D341Med (cell line): ENCODE data around the gene SLC44A4.
"Not testable (repeated sequence)": the region's sequence is repeated elsewhere in the genome, so short reads cannot be mapped to it uniquely, and the experiment has no call there.

ENCODE experiments used
- DNase-seq: peaks from one replicate; pipeline ENCODE4 v3.0.0; 2012; ENCODE audit warnings: low spot score

SLC44A4 gene

DNA sequence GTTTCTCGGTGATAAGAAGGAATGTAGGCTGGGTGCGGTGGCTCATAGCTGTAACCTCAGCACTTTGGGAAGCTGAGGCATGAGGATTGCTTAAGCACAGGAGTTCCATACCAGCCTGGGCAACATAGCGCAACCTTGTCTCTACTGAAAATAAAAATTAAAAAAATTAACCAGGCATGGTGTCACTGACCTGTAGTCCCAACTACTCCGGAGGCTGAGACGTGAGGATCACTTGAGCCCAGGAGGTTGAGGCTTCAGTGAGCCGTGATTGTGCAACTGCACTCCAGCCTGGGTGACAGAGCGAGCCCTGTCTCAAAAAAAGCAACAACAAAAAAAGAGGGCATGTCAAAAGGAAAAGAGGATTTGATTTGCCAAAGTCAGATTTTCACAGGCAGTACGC, 20.1 kb downstream of the SLC44A4 start:
- no peak for DNase-seq

DNA sequence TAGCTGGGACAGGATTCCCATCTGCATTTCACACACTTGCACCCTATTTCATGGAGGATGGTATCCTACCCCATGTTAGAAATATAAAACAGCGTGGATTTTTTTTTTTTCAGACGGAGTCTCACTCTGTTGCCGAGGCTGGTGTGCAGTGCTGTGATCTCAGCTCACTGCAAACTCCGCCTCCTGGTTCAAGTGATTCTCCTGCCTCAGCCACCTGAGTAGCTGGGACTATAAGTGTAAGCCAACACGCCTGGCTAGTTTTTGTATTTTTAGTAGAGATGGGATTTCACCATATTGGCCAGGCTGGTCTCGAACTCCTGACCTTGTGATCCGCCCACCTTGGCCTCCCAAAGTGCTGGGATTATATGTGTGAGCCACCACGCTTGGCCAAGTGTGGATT, 21.0 kb downstream of the SLC44A4 start:
- DNase-seq, result not testable (repeated sequence)

DNA sequence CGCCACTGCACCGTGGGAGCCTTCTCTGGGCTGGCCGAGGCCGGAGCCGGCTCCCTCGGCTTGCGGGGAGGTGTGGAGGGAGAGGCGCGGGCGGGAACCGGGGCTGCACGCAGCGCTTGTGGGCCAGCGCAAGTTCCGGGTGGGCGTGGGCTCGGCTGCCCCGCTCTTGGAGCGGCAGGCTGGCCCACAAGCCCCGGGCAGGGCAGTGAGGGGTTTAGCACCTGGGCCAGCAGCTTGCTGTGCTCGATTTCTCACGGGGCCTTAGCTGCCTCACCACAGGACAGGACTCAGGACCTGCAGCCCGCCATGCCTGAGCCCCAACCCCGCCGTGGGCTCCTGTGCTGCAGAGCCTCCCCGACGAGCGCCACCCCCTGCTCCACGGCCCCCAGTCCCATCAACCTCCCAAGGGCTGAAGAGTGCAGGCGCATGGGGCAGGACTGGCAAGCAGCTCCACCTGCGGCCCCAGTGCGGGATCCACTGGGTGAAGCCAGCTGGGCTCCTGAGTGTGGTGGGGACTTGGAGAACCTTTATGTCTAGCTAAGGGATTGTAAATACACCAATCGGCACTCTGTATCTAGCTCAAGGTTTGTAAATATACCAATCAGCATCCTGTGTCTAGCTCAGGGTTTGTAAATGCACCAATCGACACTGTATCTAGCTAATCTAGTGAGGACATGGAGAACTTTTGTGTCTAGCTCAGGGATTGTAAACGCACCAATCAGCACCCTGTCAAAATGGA, 26.6 kb downstream of the SLC44A4 start:
- DNase-seq, result not testable (repeated sequence)

DNA sequence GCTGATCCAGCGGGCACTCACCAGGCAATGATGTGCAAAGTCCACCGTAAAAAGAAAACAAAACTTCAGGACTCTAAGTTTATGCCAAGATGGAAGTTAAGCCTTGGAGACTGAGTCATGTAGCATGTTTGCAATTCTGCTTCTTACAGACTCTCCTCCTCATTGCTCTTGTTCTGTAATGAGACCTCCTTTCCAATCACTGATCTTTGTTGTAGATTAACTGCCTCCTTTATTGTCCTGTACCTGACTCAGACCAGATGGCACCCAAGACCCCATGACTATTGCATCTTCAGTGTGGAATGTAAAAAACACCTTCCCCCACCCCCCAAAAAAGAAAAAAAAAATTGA, 27.3 kb downstream of the SLC44A4 start:
- DNase-seq, result no peak

DNA sequence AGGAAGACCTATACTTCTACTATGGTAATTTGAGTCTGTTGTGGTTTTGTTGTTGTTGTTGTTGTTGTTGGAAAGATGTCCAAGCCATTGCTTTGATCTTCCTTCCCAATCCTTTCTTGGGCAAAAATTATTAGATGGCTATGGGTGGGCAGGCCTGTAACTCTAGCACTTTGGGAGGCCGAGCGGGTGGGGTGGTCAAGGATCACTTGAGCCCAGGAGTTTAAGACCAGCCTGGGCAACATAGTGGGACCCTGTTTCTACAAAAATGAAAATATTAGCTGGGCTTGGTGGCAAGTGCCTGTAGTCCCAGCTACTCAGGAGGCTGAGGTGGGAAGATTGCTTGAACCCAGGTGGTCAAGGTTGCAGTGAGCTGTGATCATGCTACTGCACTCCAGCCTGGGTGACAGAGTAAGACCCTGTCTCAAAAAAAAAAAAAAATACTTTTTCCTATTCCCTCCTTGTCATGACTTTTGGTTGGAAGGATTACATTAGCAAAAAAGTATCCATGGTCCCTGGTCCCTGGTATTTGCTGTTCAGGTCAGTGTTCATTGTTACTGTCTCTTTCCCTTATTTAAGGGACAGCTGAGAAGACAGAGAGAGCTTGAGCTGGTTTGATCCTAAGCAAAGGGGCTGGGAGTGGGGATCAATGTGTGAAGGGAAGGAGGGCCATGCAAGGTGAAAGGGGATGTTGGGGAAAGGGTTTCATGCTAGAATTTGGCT, 27.9 kb downstream of the SLC44A4 start:
- DNase-seq, result no peak

DNA sequence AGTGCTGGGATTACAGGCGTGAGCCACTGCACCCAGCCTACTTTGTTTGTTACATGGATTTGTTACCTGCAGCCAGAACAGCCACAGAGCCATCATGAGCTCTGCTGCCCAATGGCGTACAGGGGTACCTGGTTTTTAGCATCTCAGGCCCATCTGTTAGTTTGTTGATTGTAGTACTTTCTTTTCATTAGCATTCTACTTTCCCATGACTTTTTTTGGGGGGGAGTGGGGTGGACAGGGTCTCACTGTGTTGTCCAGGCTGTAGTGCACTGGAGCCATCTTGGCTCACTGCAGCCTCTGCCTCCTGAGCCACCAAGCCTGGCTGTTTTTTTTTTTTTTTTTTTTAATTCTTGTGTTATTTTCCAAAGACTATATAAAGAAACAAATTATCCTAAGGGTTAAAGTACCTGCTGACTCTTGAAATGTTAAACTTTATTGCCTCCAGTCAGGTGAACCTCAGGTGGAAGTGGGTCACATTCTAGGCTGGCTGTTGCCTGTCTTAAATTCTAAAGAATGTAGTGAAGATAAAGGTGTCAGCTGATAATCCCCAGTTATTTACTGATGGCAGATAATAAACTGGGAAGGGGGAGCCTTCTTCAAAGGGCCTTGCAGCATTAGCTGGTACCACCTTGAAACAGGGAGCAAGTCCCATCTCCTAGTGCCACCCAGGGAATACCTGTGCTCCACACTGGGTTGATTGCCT, 31.4 kb downstream of the SLC44A4 start:
- no peak for DNase-seq

DNA sequence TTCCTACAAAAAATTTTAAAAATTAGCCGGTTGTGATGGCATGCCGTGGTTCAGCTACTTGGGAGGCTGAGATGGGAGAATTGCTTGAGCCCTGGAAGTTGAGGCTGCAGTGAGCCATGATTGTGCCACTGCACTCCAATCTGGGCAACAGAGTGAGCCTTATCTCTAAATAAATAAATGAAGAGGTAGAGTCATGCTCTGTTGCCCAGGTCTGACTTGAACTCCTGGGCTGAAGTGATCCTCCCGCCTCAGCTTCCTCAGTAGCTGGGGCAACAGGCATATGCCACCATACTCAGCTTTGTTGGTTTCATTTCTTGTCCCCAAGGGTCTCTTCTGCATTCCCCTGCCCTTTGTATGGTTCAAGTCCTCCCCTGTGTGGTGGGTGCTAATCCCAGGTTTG, 34.3 kb downstream of the SLC44A4 start:
- DNase-seq, result no peak

DNA sequence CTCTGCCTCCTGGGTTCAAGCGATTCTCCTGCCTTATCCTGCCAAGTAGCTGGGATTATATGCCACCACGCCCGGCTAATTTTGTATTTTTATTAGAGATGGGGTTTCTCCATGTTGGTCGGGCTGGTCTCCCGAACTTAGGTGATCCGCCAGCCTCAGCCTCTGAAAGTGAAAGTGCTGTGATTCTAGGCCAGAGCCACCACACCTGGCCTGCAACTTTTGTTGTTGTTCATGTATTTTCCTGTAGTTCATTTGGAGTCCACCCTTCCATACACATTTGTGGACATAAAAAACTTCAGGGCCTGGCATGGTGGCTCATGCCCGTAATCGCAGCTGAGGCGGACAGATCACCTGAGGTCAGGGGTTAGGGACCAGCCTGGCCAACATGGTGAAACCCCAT, 36.7 kb downstream of the SLC44A4 start:
- DNase-seq, result no peak

DNA sequence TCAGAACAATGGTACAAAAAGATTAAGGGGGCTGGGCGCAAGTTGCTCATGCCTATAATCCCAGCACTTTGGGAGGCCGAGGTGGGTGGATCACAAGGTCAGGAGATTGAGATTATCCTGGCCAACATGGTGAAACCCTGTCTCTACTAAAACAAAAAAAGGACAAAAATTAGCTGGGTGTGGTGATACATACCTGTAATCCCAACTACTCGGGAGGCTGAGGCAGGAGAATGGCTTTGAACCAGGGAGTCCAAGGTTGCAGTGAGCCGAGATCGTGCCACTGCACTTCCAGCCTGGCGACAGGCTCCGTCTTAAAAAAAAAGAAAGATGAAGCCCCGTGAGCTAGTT, 39.0 kb downstream of the SLC44A4 start:
- DNase-seq, result not testable (repeated sequence)

DNA sequence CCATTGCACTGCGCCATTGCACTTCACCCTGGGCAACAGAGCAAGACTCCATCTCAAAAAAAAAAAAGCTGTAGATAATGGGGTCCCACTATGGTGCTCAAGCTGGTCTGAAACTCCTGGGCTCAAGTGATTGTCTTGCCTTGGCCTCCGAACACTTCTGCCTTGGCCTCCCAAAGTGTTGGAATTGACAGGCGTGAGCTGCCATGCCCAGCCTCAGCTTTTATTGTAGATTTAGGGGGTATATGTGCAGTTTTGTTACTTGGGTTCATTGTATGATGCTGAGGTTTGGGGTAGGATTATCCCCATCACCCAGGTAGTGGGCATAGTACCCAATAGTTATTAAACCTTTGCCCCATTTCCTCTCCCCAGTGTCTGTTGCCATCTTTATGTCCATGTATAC, 39.8 kb downstream of the SLC44A4 start:
- DNase-seq, result no peak

DNA sequence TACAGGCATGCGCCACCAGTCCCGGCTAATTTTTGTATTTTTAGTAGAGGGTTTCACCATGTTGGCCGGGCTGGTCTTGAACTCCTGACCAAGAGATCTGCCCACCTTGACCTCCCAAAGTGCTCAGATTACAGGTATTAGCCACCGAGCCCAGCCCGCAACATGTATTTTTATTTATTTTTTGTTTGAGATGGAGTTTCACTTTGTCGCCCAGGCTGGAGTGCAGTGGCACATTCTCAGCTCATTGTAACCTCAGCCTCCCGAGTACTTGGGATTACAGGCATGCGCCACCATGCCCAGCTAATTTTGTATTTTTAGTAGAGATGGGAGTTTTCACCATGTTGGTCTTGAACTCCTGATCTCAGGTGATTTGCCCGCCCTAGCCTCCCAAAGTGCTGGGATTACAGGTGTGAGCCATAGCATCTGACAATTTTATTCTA, 40.7 kb downstream of the SLC44A4 start:
- not testable (repeated sequence) for DNase-seq

DNA sequence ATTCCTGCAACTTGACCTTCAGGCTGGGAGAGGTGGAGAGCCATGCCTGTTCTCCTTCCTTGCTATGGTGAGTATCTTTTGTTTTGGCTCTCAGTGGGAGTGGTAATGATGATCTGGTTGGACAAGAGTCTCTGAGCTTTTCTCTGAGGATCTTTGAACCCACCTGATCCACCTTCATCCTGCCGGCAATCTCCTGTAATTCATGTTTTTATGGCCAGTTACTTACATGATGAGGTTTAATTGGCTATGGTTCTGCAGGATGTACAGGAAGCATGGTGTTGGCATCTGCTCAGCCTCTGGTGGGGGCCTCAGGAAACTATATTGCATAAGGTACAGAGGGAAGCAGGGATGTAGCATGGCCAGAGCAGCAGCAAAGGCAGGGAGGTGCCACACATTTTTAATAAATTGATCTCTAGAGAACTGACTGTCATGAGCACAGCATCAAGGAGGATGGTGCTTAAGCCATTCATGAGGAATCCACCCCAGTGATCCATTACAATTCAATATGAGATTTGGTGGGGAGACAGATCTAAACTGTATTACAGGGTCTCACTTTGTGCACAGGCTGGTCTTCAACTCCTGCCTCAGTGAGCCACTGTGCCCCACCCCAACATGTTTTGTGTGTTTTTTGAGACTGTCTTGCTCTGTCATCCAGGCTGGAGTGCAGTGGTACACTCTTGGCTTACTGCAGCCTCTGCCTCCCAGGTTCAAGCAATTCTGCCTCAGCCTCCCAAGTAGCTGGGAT, 41.3 kb downstream of the SLC44A4 start:
- no peak for DNase-seq

DNA sequence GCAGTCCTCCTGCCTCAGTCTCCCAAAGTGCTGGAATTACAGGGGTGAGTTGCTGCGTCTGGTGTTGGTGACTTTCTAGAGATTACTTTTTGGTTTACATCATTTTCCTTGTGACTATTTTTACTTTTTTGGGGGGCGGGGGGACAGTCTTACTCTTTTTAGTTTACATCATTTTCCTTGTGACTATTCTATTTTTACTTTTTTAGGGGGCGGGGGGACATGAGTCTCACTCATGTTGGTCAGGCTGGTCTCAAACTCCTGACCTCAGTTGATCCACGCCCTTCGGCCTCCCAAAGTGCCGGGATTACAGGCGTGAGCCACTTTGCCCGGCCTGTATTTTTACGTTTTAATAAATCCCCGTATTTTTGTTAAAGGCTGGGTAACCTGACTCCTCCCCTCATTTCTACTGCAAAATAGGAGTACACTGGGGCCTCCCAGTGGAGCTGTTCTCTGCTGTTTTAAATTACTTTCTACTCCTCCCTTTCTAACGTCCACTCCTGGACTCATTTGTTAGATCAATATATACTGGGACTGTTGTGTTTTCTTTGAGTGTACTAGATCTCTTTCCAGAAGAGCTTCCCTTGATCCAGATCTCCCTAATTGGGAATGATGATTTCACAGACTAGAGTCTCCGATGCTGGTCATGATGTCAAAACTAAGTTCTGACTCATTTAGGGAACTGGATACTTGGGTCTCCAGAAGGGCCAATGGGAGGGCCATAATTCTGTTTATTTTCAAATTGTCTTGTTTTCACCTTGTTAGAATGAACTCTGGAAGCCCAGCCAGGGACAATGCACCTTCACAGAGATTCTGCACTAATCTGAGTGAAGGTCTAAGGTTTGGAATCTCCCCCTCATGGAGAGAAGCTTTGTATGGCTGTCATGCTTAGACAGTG, 42.1 kb downstream of the SLC44A4 start:
- DNase-seq, result no peak

DNA sequence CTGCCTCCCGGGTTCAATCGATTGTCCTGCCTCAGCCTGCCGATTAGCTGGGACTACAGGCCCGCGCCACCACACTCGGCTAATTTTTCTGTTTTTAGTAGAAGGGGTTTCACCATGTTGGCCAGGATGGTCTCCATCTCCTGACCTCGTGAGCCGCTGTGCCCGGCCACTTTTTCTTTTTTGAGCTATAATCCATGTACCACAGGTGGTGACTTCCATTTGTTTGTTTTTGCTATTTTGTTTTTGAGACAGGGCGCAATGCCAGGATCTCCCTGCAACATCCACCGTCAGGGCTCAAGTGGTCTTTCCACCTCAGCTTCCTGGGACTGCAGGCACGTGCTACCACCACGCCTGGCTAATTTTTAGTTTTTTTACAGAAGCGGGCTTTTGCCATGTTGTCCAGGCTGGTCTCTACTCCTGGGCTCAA, 42.7 kb downstream of the SLC44A4 start:
- DNase-seq, result no peak

DNA sequence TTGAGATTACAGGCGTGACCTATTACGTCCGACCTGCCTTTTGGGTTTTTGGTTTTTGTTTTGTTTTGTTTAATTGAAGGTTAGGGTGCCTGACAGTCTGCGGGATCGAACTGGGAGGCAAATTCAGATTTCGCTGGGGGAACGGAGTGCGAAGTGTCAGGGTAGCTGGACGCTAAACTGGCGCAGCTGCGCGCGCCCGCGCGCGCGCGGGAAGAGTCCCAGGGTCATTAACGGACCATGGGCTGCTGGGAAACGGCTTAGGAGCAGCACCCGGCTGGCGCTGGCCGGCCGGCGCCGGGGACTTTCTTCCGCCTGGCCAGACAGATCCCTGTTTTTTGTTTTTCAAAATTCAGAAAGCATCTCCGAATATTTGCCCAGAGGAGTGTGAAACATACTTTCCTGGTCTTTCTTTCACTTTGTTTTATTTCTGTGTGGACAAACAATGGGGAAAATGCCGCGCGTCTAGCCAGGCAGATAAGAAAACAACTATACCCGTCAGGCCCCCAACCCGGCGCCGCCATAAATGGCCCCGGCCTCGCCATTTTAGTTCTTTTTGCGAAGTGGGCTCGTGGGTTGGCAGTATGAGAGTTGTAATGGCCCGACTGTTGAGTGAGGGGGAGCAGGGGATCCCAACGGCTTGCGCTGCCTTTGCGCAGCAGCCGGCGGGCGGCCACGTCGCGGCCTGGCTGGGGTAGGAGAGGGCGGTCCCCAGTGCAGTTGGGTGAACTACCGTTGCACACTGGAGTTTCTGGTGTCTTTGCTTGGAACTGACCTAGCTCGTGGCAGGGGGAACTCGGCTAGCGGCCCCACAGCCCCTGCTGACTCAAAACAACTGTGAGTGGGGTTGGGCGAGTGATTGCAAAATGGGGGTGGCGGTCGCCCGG, 44.2 kb downstream of the SLC44A4 start:
- peak; percentile 93 for DNase-seq

DNA sequence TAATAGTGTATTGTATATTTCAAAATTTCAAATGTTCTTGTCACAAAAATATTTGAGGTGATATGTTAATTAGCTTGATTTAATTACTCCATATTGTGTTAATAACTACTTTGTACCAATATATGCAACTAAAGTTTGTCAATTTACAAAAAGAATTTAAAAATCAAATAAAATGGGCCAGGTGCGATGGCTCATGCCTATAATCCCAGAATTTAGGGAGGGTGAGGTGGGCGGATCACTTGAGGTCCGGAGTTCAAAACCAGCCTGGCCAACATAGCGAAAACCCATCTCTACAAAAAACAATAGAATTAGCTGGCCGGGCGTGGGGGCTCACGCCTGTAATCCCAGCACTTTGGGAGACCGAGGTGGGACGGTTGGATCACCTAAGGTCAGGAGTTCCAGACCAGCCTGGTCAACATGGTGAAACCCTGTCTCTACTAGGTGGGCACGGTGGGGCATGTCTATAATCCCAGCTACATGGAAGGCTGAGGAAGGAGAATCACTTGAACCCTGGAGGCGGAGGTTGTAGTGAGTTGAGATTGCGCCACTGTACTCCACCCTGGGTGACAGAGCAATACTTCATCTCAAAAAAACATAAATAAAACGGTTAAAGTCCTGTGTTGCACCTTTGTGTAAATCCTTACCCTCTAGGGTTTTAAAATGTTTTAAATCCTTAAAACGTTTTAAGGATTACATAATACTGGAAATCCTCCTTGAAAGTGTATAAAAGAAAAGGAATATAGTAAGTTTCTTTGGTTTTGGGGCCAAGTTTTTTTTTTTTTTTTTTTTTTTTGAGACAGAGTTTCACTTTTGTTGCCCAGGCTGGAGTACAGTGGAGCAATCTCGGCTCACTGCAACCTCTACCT, 47.2 kb downstream of the SLC44A4 start:
- DNase-seq, result no peak

DNA sequence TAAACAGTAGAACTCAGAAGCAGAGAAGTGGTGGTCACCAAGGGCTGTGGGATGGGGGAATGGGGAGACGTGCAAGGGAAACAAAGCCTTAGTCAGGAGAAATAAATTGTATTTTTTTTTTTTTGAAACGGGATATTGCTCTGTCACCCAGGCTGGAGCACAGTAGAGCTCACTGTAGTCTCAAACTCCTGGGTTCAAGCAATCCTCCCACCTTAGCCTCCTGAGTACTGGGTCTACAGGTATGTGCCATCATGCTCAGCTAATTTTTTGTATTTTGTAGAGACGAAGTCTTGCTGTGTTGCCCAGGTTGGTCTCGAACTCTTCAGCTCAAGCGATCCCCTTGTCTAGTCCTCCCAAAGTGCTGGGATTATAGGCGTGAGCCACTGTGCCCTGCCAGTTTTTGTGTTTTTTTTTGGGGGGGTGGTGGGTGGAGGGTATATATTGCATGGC, 47.9 kb downstream of the SLC44A4 start:
- DNase-seq, result no peak

DNA sequence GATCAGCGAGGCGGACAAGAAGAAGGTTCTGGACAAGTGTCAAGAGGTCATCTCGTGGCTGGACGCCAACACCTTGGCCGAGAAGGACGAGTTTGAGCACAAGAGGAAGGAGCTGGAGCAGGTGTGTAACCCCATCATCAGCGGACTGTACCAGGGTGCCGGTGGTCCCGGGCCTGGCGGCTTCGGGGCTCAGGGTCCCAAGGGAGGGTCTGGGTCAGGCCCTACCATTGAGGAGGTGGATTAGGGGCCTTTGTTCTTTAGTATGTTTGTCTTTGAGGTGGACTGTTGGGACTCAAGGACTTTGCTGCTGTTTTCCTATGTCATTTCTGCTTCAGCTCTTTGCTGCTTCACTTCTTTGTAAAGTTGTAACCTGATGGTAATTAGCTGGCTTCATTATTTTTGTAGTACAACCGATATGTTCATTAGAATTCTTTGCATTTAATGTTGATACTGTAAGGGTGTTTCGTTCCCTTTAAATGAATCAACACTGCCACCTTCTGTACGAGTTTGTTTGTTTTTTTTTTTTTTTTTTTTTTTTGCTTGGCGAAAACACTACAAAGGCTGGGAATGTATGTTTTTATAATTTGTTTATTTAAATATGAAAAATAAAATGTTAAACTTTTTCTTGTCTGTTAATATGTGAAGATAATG, 49.0 kb downstream of the SLC44A4 start:
- no peak for DNase-seq
